Vagina (tissue), 2 donors: ENCODE data around the gene IL1RAPL1. TPM values are rescaled to one million over a fixed set of nuclear protein-coding genes. Genes with fewer than 3 reads are reported as not detected.

ENCODE experiments used
- DNase-seq, 2 donors: peaks; one replicate each; pipeline ENCODE4 v3.0.0-alpha.2; 2017; ENCODE audit errors: extremely low spot score in 2 of 2
- H3K27ac ChIP-seq: fragments of 200-600 bp; sonication (generic); one replicate; pipeline ENCODE4 v1.5.1; 2019
- H3K27me3 ChIP-seq: fragments of 200-600 bp; sonication (generic); one replicate; pipeline ENCODE4 v1.5.1; 2019
- H3K36me3 ChIP-seq, 2 donors: fragments of 200-600 bp; sonication (generic); one replicate each; pipeline ENCODE4 v1.5.1; 2017 to 2019
- H3K4me1 ChIP-seq: fragments of 200-600 bp; sonication (generic); one replicate; pipeline ENCODE4 v1.5.1; 2019
- H3K4me3 ChIP-seq, 2 donors: fragments of 200-600 bp; sonication (generic); 1 replicate in 1 of 2; 2 replicates in 1 of 2; pipeline ENCODE4 v1.5.1; 2016 to 2019
- H3K9me3 ChIP-seq: fragments of 200-600 bp; sonication (generic); one replicate; pipeline ENCODE4 v1.5.1; 2019
- CTCF ChIP-seq, 3 experiments: fragments of 450-650 bp in 2 of 3; fragments of 200-600 bp in 1 of 3; sonication (generic) in 1 of 3; IDR thresholded peaks; one replicate each; pipeline ENCODE4 v1.5.1; 2017 to 2019; ENCODE audit warnings: antibody characterized with exemption in 3 of 3, mild to moderate bottlenecking in 2 of 3, moderate library complexity in 2 of 3
- POLR2A ChIP-seq, 2 donors: fragments of 450-650 bp; IDR thresholded peaks; one replicate each; pipeline ENCODE4 v1.6.1; 2017; ENCODE audit warnings: antibody characterized with exemption in 2 of 2, mild to moderate bottlenecking in 2 of 2, moderate library complexity in 2 of 2
- POLR2AphosphoS5 ChIP-seq, 2 donors: sonication (generic); formaldehyde crosslinking; IDR thresholded peaks; one replicate each; pipeline ENCODE4 v1.9.0; 2017; ENCODE audit warnings: antibody characterized with exemption in 2 of 2, mild to moderate bottlenecking in 2 of 2, low read depth in 1 of 2; ENCODE audit not compliant: insufficient read depth in 1 of 2
- intact Hi-C: fragments of 100-400 bp; cut with DNase I; formaldehyde crosslinking; loops from one replicate; pipeline ENCODE4 v1.15.1; 2023
- total RNA-seq: library from RNA; depleted of rRNA; stranded (reverse); fragments of >200 nt; gene quantifications from one replicate; pipeline ENCODE4 v1.2.3, GENCODE V29; 2016

The IL1RAPL1 gene
- total RNA-seq, 1 donor from 2014 or later, result not detected

- no peak for DNase-seq
- H3K36me3 ChIP-seq, result no peaks in the 10 kb centered on the region
- H3K9me3 ChIP-seq, result no peaks in the 10 kb centered on the region
- H3K27ac ChIP-seq, result no peak overlapping the region
- H3K4me1 ChIP-seq, result no peaks in the 10 kb centered on the region
- intact Hi-C loops, result no loop called here
- no peak overlapping the region for H3K4me3 ChIP-seq
- TF ChIP-seq CTCF (IDR thresholded peaks at IDR 0.05), result no peak
- no peak for TF ChIP-seq POLR2A (IDR thresholded peaks at IDR 0.05)
- no peak for TF ChIP-seq POLR2AphosphoS5 (IDR thresholded peaks at IDR 0.05; ENCODE audit: insufficient read depth in 1 of 2, low read depth in 1 of 2)
- no peaks in the 10 kb centered on the region for H3K27me3 ChIP-seq
Measured at GRCh38 chrX:28639451-28639850, 52.2 kb downstream of the IL1RAPL1 start.

- H3K27me3 ChIP-seq, result no peaks in the 10 kb centered on the region
- TF ChIP-seq CTCF (IDR thresholded peaks at IDR 0.05) (no peak), POLR2AphosphoS5 (IDR thresholded peaks at IDR 0.05; ENCODE audit: insufficient read depth in 1 of 2, low read depth in 1 of 2) (no peak), POLR2A (IDR thresholded peaks at IDR 0.05) (no peak)
- H3K36me3 ChIP-seq, result no peaks in the 10 kb centered on the region
- H3K9me3 ChIP-seq, result no peaks in the 10 kb centered on the region
- H3K4me1 ChIP-seq, result no peaks in the 10 kb centered on the region
- no peak overlapping the region for H3K4me3 ChIP-seq
- intact Hi-C loops, result loop anchor here (10.0 kb wide), 1 partner anchor 65 kb away; the partner anchor contains the start of gene IL1RAPL1
- H3K27ac ChIP-seq, result no peak overlapping the region
- DNase-seq, result no peak
Measured at GRCh38 chrX:28649541-28649940, 62.3 kb downstream of the IL1RAPL1 start.

- no peaks in the 10 kb centered on the region for H3K27me3 ChIP-seq
- H3K4me1 ChIP-seq, result no peaks in the 10 kb centered on the region
- H3K36me3 ChIP-seq, result no peaks in the 10 kb centered on the region
- H3K4me3 ChIP-seq, result no peak overlapping the region
- no peak for DNase-seq
- no peaks in the 10 kb centered on the region for H3K9me3 ChIP-seq
- H3K27ac ChIP-seq, result no peak overlapping the region
- intact Hi-C loops, result no loop called here
- TF ChIP-seq CTCF (IDR thresholded peaks at IDR 0.05) (no peak), POLR2A (IDR thresholded peaks at IDR 0.05) (no peak), POLR2AphosphoS5 (IDR thresholded peaks at IDR 0.05; ENCODE audit: insufficient read depth in 1 of 2, low read depth in 1 of 2) (no peak)
Measured at GRCh38 chrX:28651186-28651585, 63.9 kb downstream of the IL1RAPL1 start.

- DNase-seq, result no peak
- no peak overlapping the region for H3K27ac ChIP-seq
- H3K27me3 ChIP-seq, result no peaks in the 10 kb centered on the region
- no peak overlapping the region for H3K4me3 ChIP-seq
- H3K36me3 ChIP-seq, result no peaks in the 10 kb centered on the region
- H3K4me1 ChIP-seq, result no peaks in the 10 kb centered on the region
- H3K9me3 ChIP-seq, result no peaks in the 10 kb centered on the region
- TF ChIP-seq POLR2A (IDR thresholded peaks at IDR 0.05), result no peak
- no peak for TF ChIP-seq POLR2AphosphoS5 (IDR thresholded peaks at IDR 0.05; ENCODE audit: insufficient read depth in 1 of 2, low read depth in 1 of 2)
- no peak for TF ChIP-seq CTCF (IDR thresholded peaks at IDR 0.05)
- intact Hi-C loops, result no loop called here
Measured at GRCh38 chrX:28659269-28659668, 72.0 kb downstream of the IL1RAPL1 start.

GRCh38 chrX:28665778-28666177, 78.5 kb downstream of the IL1RAPL1 start:
- no peak for TF ChIP-seq CTCF (IDR thresholded peaks at IDR 0.05)
- no peak for TF ChIP-seq POLR2A (IDR thresholded peaks at IDR 0.05)
- no peak for TF ChIP-seq POLR2AphosphoS5 (IDR thresholded peaks at IDR 0.05; ENCODE audit: insufficient read depth in 1 of 2, low read depth in 1 of 2)
- intact Hi-C loops, result no loop called here
- no peaks in the 10 kb centered on the region for H3K4me1 ChIP-seq

More at GRCh38 chrX:28665778-28666177, 78.5 kb downstream of the IL1RAPL1 start:
- Histone ChIP-seq H3K27me3 (no peaks in the 10 kb centered on the region), H3K4me3 (no peak overlapping the region), H3K36me3 (no peaks in the 10 kb centered on the region), H3K9me3 (no peaks in the 10 kb centered on the region), H3K27ac (no peak overlapping the region)
- no peak for DNase-seq
